WTC11 (cell line): ENCODE measurements around the gene HNRNPUL1.

Source experiments
- CTCF ChIP-seq: fragments of 200-600 bp; IDR thresholded peaks from 2 replicates; pipeline ENCODE4 v1.8.0; 2022; ENCODE audit warnings: antibody characterized with exemption
- GRHL2 ChIP-seq: fragments of 250-450 bp; sonication (Bioruptor Pico); IDR thresholded peaks from 2 replicates; pipeline ENCODE4 v1.8.0; 2022; ENCODE audit warnings: mild to moderate bottlenecking, moderate library complexity; ENCODE audit not compliant: insufficient replicate concordance, severe bottlenecking
- TEAD4 ChIP-seq: sonication (generic); formaldehyde crosslinking; IDR thresholded peaks from 2 replicates; pipeline ENCODE4 v1.8.0; 2022; ENCODE audit warnings: mild to moderate bottlenecking, missing genetic modification reagents
- ZNF263 ChIP-seq: sonication (generic); formaldehyde crosslinking; IDR thresholded peaks from 2 replicates; pipeline ENCODE4 v1.8.1; 2022; ENCODE audit warnings: low read depth, mild to moderate bottlenecking, moderate library complexity, missing genetic modification reagents
- TF ChIP-seq, protein P1 (sequence below): sonication (generic); formaldehyde crosslinking; IDR thresholded peaks from 2 replicates; pipeline ENCODE4 v1.8.1; 2023; ENCODE audit warnings: mild to moderate bottlenecking, missing genetic modification reagents
- TF ChIP-seq, protein P2 (sequence below): sonication (generic); formaldehyde crosslinking; IDR thresholded peaks from 2 replicates; pipeline ENCODE4 v1.8.1; 2022; ENCODE audit warnings: low read depth, missing genetic modification reagents, borderline replicate concordance
- TF ChIP-seq, protein P3 (sequence below): sonication (generic); formaldehyde crosslinking; IDR thresholded peaks from 2 replicates; pipeline ENCODE4 v1.8.0; 2022; ENCODE audit warnings: mild to moderate bottlenecking, missing genetic modification reagents

DNA sequence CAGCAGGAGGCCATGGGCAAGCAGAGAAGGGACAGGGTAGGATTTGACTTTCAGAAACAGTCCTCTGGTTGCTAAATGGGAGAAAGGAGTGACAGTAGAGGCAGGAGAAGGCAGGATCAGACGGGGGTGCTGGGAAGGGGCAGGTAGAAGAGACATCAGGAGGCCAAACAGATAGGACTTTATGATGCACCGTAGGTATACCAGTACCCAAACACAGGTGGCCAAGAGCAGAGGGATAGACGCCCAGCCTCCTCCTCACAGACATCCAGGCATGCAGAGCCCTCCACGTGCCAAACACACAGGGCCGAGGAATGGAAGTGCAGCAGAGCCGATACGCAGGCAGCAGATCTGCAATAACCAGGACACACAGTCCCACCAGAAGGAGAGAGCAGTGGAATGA is 46.4 kb upstream of the HNRNPUL1 start:
- TF ChIP-seq GRHL2 (CRISPR knock-in tag) (no peak), CTCF (no peak), TEAD4 (no peak), ZNF263 (CRISPR knock-in tag) (no peak)
- TF ChIP-seq, protein P1, sequence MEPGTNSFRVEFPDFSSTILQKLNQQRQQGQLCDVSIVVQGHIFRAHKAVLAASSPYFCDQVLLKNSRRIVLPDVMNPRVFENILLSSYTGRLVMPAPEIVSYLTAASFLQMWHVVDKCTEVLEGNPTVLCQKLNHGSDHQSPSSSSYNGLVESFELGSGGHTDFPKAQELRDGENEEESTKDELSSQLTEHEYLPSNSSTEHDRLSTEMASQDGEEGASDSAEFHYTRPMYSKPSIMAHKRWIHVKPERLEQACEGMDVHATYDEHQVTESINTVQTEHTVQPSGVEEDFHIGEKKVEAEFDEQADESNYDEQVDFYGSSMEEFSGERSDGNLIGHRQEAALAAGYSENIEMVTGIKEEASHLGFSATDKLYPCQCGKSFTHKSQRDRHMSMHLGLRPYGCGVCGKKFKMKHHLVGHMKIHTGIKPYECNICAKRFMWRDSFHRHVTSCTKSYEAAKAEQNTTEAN: no peak
- TF ChIP-seq, protein P2, sequence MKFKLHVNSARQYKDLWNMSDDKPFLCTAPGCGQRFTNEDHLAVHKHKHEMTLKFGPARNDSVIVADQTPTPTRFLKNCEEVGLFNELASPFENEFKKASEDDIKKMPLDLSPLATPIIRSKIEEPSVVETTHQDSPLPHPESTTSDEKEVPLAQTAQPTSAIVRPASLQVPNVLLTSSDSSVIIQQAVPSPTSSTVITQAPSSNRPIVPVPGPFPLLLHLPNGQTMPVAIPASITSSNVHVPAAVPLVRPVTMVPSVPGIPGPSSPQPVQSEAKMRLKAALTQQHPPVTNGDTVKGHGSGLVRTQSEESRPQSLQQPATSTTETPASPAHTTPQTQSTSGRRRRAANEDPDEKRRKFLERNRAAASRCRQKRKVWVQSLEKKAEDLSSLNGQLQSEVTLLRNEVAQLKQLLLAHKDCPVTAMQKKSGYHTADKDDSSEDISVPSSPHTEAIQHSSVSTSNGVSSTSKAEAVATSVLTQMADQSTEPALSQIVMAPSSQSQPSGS: no peak
- TF ChIP-seq, protein P3, sequence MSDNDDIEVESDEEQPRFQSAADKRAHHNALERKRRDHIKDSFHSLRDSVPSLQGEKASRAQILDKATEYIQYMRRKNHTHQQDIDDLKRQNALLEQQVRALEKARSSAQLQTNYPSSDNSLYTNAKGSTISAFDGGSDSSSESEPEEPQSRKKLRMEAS (CRISPR knock-in tag): no peak
